Spleen (tissue), 7 donors: ENCODE results near the gene MED8.

Experiments
- POLR2AphosphoS5 ChIP-seq, 3 donors: sonication (generic); formaldehyde crosslinking; IDR thresholded peaks; one replicate each; pipeline ENCODE4 v1.5.1; 2017; ENCODE audit warnings: antibody characterized with exemption in 3 of 3
- TF ChIP-seq, protein P1 (sequence below), 11 experiments: fragments of 200-600 bp in 7 of 11; fragments of 450-650 bp in 4 of 11; sonication (generic) in 4 of 11; IDR thresholded peaks in 8 of 11; conservative IDR thresholded peaks in 3 of 11; 1 replicate in 7 of 11; 2 replicates in 4 of 11; pipeline versions ENCODE4 v1.4.0 to v1.8.0; 2016 to 2021; ENCODE audit warnings: antibody characterized with exemption in 11 of 11, inconsistent platforms in 4 of 11, mild to moderate bottlenecking in 1 of 11
- donor health status: DM: no; HTN: no; CAD: no; lungs with moderate emphysema.
- donor health status: DM: no; HTN: no; CAD: no.
- donor health status: DM: no; HTN: no; CAD: no.

DNA sequence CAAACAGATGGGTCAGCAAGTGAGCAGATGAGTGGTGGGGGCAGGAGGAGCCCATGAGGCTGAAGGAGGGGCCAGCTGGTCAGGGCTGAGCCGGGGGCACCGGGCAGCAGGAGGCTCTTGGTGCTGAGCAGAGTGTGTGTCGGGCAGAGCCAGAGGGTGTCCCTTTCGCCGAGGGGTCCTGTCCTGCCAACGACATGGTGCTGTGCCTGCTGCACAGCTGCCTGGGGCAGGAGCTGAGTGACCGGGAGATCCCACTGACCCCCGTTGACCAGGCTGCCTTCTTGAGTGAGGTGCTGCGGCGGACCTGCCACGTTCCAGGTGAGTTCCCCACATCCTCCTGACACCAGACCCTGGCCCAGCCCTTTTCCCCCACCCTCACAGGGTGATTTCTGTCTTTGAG lies 36.6 kb upstream of the MED8 start:
- no peak for TF ChIP-seq POLR2AphosphoS5 (IDR thresholded peaks at IDR 0.05)
- TF ChIP-seq, protein P1, sequence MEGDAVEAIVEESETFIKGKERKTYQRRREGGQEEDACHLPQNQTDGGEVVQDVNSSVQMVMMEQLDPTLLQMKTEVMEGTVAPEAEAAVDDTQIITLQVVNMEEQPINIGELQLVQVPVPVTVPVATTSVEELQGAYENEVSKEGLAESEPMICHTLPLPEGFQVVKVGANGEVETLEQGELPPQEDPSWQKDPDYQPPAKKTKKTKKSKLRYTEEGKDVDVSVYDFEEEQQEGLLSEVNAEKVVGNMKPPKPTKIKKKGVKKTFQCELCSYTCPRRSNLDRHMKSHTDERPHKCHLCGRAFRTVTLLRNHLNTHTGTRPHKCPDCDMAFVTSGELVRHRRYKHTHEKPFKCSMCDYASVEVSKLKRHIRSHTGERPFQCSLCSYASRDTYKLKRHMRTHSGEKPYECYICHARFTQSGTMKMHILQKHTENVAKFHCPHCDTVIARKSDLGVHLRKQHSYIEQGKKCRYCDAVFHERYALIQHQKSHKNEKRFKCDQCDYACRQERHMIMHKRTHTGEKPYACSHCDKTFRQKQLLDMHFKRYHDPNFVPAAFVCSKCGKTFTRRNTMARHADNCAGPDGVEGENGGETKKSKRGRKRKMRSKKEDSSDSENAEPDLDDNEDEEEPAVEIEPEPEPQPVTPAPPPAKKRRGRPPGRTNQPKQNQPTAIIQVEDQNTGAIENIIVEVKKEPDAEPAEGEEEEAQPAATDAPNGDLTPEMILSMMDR (IDR thresholded peaks at IDR 0.05 in 8 of 11, conservative IDR thresholded peaks at IDR 0.05 in 3 of 11): no peak
